ENCODE data around the gene TOPORS.
A peak's percentile ranks its signal among the peaks of the same experiment; 100 is the strongest.
"Not testable (repeated sequence)": the region's sequence is repeated elsewhere in the genome, so short reads cannot be mapped to it uniquely, and the experiment has no call there.

Gene TOPORS

DNA sequence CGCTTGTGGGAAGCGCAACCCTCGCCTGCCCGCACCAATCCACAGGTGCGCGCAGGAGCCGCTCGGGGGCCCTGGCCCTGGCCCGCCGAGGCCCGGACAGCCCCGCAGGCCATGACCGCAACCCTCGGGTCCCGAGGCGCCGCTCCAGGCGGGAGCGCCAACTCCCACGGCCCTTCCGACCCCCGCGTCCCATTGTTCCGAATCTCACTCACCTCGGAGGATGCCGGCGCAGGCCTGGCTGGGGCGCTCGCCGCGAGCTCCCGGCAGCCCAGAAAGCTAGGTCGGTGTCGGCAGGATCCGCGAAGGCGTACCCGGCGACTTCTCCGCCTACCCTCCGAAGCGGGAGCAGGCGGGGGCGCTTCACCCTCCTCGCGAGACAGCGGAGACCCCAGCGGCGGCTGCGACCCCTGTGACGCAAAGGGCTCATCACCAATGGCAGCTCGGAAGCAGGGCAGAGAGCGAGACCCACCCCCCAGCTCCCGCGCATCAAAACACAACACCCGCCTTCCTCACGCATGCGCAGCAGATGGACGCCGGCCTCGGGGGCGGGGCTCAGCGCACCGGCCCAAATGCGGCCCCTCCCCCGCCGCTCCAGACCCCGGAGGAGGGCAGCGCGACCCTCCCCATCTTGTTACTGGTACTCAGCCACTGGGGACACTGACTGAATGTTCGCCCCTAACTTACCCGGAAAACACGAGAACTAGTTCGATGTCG, 1.7 kb downstream of the TOPORS start:
- peak overlapping the region; percentile 68 to 83 for H3K4me3 ChIP-seq (ENCODE audit: low read depth in 1 of 2, low read length in 2 of 2)
- H3K27ac ChIP-seq (ENCODE audit: low read length), result peak overlapping the region; percentile 93
- peaks cover 96% of the 10 kb centered on the region for H3K79me2 ChIP-seq (ENCODE audit: insufficient read depth, low read length)
- no peaks in the 10 kb centered on the region for H3K27me3 ChIP-seq (ENCODE audit: insufficient read depth, low read length, poor library complexity)
- H2AFZ ChIP-seq (ENCODE audit: low read depth, low read length), result peak overlapping the region; percentile 89
- TF ChIP-seq CTCF (IDR thresholded peaks at IDR 0.05; ENCODE audit: borderline replicate concordance, extremely low read depth, low read length, poor library complexity, severe bottlenecking) (peak; percentile 33), EZH2 (IDR thresholded peaks at IDR 0.05; ENCODE audit: borderline replicate concordance, low read depth, low read length, severe bottlenecking) (no peak)
- ATAC-seq (ENCODE audit: insufficient read depth, low read depth) (peak; percentile 85), DNase-seq (peak; percentile 98)
- H3K9me3 ChIP-seq (ENCODE audit: insufficient read depth, low read length, severe bottlenecking), result no peaks in the 10 kb centered on the region
- H3K36me3 ChIP-seq (ENCODE audit: insufficient read depth, low read length), result peaks cover 16% of the 10 kb centered on the region
- H3K4me2 ChIP-seq (ENCODE audit: insufficient read depth, low read length), result peak overlapping the region; percentile 73
- peaks cover 43% of the 10 kb centered on the region for H3K4me1 ChIP-seq (ENCODE audit: insufficient read depth, low read length)
- peak overlapping the region; percentile 89 for H3K9ac ChIP-seq (ENCODE audit: low read depth, low read length)
- H4K20me1 ChIP-seq (ENCODE audit: insufficient read depth, low read length), result peaks cover 36% of the 10 kb centered on the region

DNA sequence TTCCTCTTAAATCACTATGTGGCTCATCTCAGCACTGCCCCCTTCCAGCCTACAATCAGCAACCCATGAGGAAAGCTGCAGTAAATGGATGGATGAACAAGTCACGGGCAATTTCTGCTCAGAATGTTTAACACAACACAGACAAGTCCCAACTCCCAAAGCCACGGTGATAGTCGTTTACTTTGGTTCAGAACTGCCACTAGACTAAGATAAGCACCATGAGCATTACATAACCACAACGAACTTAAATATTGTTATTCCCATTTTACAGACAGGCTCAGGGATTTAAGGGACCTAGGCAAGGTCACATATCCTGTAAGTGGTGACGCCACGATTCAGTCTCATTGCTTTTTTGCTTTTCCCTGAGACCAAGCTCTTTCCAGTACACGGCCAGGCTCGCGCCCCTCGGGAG, 2.2 kb downstream of the TOPORS start:
- Histone ChIP-seq H3K4me3 (ENCODE audit: low read depth in 1 of 2, low read length in 2 of 2) (peak overlapping the region; percentile 68 to 80), H3K27me3 (ENCODE audit: insufficient read depth, low read length, poor library complexity) (no peaks in the 10 kb centered on the region), H4K20me1 (ENCODE audit: insufficient read depth, low read length) (peaks cover 40% of the 10 kb centered on the region), H3K36me3 (ENCODE audit: insufficient read depth, low read length) (peaks cover 16% of the 10 kb centered on the region), H2AFZ (ENCODE audit: low read depth, low read length) (peak overlapping the region; percentile 68), H3K9ac (ENCODE audit: low read depth, low read length) (peak overlapping the region; percentile 89), H3K4me2 (ENCODE audit: insufficient read depth, low read length) (peak overlapping the region; percentile 73), H3K27ac (ENCODE audit: low read length) (peak overlapping the region; percentile 77), H3K79me2 (ENCODE audit: insufficient read depth, low read length) (peaks cover 96% of the 10 kb centered on the region), H3K4me1 (ENCODE audit: insufficient read depth, low read length) (peaks cover 43% of the 10 kb centered on the region), H3K9me3 (ENCODE audit: insufficient read depth, low read length, severe bottlenecking) (no peaks in the 10 kb centered on the region)
- TF ChIP-seq CTCF (IDR thresholded peaks at IDR 0.05; ENCODE audit: borderline replicate concordance, extremely low read depth, low read length, poor library complexity, severe bottlenecking), result no peak
- no peak for TF ChIP-seq EZH2 (IDR thresholded peaks at IDR 0.05; ENCODE audit: borderline replicate concordance, low read depth, low read length, severe bottlenecking)
- DNase-seq (no peak), ATAC-seq (ENCODE audit: insufficient read depth, low read depth) (no peak)

- not testable (repeated sequence) for H3K9ac ChIP-seq (ENCODE audit: low read depth, low read length); DNase-seq; H2AFZ ChIP-seq (ENCODE audit: low read depth, low read length); ATAC-seq (ENCODE audit: insufficient read depth, low read depth); H3K9me3 ChIP-seq (ENCODE audit: insufficient read depth, low read length, severe bottlenecking); H3K27me3 ChIP-seq (ENCODE audit: insufficient read depth, low read length, poor library complexity); H3K27ac ChIP-seq (ENCODE audit: low read length); H3K4me3 ChIP-seq (ENCODE audit: low read depth in 1 of 2, low read length in 2 of 2)
- Histone ChIP-seq H3K4me2 (ENCODE audit: insufficient read depth, low read length) (peak overlapping the region; percentile 73; the same call in 1 of the 2 replicates), H3K4me1 (ENCODE audit: insufficient read depth, low read length) (peaks cover 29% of the 10 kb centered on the region), H3K79me2 (ENCODE audit: insufficient read depth, low read length) (peaks cover 96% of the 10 kb centered on the region), H4K20me1 (ENCODE audit: insufficient read depth, low read length) (peaks cover 58% of the 10 kb centered on the region), H3K36me3 (ENCODE audit: insufficient read depth, low read length) (peaks cover 22% of the 10 kb centered on the region)
Observed at GRCh38 chr9:32548213-32548612, 4.2 kb downstream of the TOPORS start.

GRCh38 chr9:32545884-32546283, 6.5 kb downstream of the TOPORS start:
- Histone ChIP-seq H3K9ac (ENCODE audit: low read depth, low read length) (no peak overlapping the region), H3K4me3 (ENCODE audit: low read depth in 1 of 2, low read length in 2 of 2) (no peak overlapping the region), H3K4me2 (ENCODE audit: insufficient read depth, low read length) (no peak overlapping the region), H2AFZ (ENCODE audit: low read depth, low read length) (no peak overlapping the region), H3K4me1 (ENCODE audit: insufficient read depth, low read length) (peaks cover 25% of the 10 kb centered on the region), H3K9me3 (ENCODE audit: insufficient read depth, low read length, severe bottlenecking) (no peaks in the 10 kb centered on the region), H3K27me3 (ENCODE audit: insufficient read depth, low read length, poor library complexity) (no peaks in the 10 kb centered on the region), H4K20me1 (ENCODE audit: insufficient read depth, low read length) (peaks cover 73% of the 10 kb centered on the region), H3K36me3 (ENCODE audit: insufficient read depth, low read length) (peaks cover 44% of the 10 kb centered on the region), H3K79me2 (ENCODE audit: insufficient read depth, low read length) (peaks cover 94% of the 10 kb centered on the region), H3K27ac (ENCODE audit: low read length) (no peak overlapping the region)
- DNase-seq, result no peak
- TF ChIP-seq EZH2 (IDR thresholded peaks at IDR 0.05; ENCODE audit: borderline replicate concordance, low read depth, low read length, severe bottlenecking) (no peak), CTCF (IDR thresholded peaks at IDR 0.05; ENCODE audit: borderline replicate concordance, extremely low read depth, low read length, poor library complexity, severe bottlenecking) (no peak)
- ATAC-seq (ENCODE audit: insufficient read depth, low read depth), result no peak
